Epithelial cell of esophagus (primary cell): ENCODE measurements around the gene MED27.

ENCODE experiments used
- DNase-seq: peaks from one replicate; pipeline ENCODE4 v3.0.0; 2010; ENCODE audit warnings: low read depth
- H3K4me3 ChIP-seq: 2 replicates; pipeline ENCODE4 v1.5.1; 2011; ENCODE audit warnings: mild to moderate bottlenecking, low read length, control low read depth
- TF ChIP-seq, protein P1 (sequence below): IDR thresholded peaks from 2 replicates; pipeline ENCODE4 v1.5.1; 2011; ENCODE audit warnings: low read depth, mild to moderate bottlenecking, low read length, control low read depth, inconsistent platforms; ENCODE audit not compliant: insufficient read depth; ENCODE audit errors: missing control alignments

MED27 gene, protein sequence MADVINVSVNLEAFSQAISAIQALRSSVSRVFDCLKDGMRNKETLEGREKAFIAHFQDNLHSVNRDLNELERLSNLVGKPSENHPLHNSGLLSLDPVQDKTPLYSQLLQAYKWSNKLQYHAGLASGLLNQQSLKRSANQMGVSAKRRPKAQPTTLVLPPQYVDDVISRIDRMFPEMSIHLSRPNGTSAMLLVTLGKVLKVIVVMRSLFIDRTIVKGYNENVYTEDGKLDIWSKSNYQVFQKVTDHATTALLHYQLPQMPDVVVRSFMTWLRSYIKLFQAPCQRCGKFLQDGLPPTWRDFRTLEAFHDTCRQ

DNA sequence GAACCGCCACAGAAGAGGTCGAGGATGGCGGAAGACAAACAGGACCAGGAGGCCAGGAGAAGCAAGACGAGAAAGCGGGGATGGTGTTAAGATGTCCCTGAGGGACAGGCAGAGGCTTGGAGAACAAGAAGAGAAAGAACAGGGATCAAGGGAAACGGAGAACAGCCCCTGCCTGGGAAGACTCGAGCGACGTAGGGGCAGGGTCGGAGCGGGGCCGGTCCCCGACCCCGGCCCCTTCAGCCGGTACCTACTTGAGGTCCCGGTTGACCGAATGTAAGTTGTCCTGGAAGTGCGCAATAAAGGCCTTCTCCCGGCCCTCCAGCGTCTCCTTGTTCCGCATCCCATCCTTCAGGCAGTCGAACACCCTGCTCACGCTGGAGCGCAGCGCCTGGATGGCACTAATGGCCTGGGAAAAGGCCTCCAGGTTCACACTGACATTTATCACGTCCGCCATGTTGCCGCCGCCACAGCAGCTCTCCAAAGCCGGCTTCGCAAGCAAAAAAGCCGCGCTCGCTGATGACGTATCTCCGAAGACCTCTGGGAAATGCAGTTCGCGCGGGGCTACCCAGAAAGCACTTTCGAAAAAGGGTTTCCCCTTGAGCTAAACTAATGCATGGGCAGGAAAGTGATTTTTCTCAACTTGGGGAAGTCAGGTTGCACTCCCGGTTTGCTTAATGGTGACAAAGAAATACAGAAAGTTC lies at the start of gene MED27:
Gene MED27, minus strand, starts transcription at position 477 of the 701 bp plus-strand sequence. Its CDS starts 23 bp downstream, at position 454.
- DNase-seq: peak; percentile 92
- H3K4me3 ChIP-seq: peak within 1 kb of the TSS; percentile 89
- TF ChIP-seq, protein P1, sequence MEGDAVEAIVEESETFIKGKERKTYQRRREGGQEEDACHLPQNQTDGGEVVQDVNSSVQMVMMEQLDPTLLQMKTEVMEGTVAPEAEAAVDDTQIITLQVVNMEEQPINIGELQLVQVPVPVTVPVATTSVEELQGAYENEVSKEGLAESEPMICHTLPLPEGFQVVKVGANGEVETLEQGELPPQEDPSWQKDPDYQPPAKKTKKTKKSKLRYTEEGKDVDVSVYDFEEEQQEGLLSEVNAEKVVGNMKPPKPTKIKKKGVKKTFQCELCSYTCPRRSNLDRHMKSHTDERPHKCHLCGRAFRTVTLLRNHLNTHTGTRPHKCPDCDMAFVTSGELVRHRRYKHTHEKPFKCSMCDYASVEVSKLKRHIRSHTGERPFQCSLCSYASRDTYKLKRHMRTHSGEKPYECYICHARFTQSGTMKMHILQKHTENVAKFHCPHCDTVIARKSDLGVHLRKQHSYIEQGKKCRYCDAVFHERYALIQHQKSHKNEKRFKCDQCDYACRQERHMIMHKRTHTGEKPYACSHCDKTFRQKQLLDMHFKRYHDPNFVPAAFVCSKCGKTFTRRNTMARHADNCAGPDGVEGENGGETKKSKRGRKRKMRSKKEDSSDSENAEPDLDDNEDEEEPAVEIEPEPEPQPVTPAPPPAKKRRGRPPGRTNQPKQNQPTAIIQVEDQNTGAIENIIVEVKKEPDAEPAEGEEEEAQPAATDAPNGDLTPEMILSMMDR: no peak

DNA sequence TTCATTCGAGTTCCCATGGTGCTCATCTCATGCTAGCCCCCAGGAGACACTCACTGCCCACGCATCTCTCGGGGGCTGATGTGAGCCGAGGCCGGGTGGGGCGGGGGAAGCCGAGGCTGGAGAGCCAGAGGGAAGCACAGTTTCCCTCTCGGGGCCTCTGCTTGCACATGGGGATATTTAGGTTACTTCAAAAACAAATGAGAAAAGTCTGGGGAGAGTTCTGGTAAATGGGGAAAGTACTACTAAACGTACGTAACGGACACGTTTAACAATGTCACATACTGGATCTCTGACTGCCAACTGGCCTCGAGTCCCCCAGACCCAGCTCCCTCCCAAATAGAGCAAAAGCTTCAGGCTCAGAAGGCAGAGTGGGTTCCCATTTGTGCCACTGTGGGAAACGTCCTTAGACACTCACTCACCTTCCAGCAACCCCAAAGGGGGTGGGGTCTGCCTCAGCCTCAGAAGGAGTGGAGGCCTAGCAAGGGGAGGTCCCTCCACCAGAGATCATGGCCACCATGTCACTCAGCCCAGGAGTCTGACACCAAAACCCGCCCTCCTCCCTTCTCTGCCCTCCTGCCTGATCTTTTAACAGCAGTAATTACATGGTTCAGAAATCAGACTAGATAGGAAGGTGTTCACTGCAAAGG lies 48.3 kb upstream of the MED27 start:
- TF ChIP-seq, protein P1: no peak
- H3K4me3 ChIP-seq: no peak overlapping the region
- no peak for DNase-seq

DNA sequence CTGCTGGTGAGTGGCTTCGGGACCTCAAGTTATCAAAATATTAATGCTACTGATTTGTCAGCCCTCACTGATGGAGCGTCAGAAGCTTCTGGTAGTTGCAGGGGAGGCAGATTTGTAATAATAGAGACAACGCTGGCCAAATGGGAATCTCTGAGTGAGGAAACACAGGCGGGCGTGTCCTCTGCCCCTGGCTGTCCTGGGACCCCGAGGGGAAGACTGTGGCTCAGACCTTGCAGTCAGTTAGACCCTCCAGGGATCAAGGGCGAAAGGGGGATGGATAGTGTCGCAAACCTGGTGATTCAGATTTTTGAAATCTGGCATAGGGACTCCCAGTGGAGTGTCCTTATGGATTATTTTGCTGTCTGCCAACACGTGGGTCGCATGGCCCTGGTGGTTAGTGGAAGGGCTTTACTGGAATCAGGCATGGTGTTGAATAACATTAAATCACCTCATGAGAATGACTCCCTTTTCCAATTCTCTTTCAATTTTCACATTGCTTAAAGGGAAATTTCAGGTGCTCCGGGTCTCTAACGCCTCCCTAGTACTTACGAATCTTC lies 47.1 kb upstream of the MED27 start:
- no peak overlapping the region for H3K4me3 ChIP-seq
- TF ChIP-seq, protein P1: no peak
- DNase-seq: no peak

DNA sequence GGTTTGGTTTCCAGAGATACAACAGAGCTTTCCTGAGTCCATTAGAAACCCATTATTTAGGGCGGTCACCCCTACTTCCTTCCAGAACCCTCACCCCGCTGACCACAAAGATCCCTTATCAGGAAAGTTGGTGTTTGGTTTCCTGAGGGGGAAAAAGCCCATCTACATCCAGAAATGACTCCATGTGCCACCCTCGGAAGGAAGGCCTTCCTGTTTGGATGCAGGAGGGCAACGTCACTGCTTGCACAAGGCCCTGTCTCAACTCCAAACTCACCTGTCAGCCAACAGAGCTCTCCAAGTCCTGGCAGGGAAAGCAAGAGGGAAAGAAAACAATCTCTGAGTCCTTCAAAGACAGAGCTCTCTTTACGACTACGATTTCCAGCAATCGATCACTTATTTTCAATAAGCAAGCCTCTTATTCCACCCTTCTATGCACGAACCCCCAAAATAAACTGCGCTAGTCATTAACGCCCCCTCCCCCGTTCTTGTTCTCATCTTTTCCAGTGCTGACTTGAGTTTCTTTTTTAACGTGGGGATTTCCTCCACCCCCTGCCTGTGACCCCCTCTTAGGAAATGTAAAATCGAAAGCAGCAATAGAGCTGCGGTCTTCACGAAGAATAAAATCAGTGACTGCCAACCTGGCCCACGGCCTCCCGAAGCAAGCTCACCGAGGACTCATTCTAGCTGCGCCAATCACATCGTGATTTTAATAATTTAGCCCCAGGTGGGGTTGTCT lies 46.4 kb upstream of the MED27 start:
- peak; percentile 10 for DNase-seq
- H3K4me3 ChIP-seq: no peak overlapping the region
- TF ChIP-seq, protein P1: no peak

DNA sequence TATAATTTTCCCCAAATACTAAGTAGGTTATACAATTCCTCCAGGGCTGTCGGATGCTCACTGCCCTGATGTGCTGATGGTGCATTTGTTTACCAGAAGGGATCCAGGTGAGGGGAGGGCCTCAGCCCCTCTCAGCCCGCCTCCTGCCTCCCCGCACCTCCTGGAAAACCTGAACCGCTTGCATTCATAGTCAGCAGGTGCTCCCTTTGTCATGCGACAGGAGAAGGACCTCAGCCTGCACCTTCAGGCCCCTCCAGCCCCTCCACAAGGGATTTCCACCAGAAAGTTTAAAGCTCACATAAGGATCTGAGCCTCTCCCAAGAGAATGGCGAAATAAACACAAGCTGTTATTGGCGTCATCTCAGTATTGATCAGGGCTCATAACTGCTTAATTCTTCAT lies 45.7 kb upstream of the MED27 start:
- TF ChIP-seq, protein P1: no peak
- no peak overlapping the region for H3K4me3 ChIP-seq
- no peak for DNase-seq

DNA sequence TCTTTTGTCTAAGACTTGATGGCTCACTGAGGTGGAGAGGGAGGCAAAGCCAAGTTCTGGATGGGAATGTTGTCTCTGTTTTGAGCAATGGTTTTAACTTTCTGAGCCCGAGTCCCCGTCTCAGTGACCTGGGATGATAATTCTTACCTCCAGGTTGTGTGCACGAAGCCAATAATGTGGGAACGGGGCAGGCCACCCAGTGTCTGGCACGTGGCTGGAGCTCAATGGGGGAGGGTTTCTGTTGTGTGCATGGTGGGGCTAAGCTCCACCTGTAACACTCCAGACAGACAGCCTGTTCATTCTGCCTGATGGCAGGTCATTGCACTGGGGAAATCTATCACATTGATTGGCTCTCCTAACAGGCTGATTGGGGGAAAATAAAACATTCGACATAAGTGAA lies 45.1 kb upstream of the MED27 start:
- TF ChIP-seq, protein P1: no peak
- no peak for DNase-seq
- H3K4me3 ChIP-seq: no peak overlapping the region
